Measurements from ENCODE around the gene GNG7.
A peak's percentile ranks its signal among the peaks of the same experiment; 100 is the strongest.
"Not testable (repeated sequence)": the region's sequence is repeated elsewhere in the genome, so short reads cannot be mapped to it uniquely, and the experiment has no call there.

The GNG7 gene

GRCh38 chr19:2616741-2617392 lies 85.6 kb downstream of the GNG7 start:
- DNase-seq: no peak

GRCh38 chr19:2615782-2616181 lies 86.7 kb downstream of the GNG7 start:
- DNase-seq: no peak

- no peak for DNase-seq
Measured at GRCh38 chr19:2613507-2614295, 88.8 kb downstream of the GNG7 start.

- no peak for DNase-seq
Measured at GRCh38 chr19:2612619-2613249, 89.8 kb downstream of the GNG7 start.

- no peak for DNase-seq
Measured at GRCh38 chr19:2611483-2612464, 90.7 kb downstream of the GNG7 start.

GRCh38 chr19:2610637-2611482 lies 91.6 kb downstream of the GNG7 start:
- peak; percentile 78 for DNase-seq

- no peak for DNase-seq
Measured at GRCh38 chr19:2609389-2610116, 92.9 kb downstream of the GNG7 start.

- not testable (repeated sequence) for DNase-seq
Measured at GRCh38 chr19:2609034-2609388, 93.5 kb downstream of the GNG7 start.

GRCh38 chr19:2608602-2608922 lies 93.9 kb downstream of the GNG7 start:
- DNase-seq: no peak

- DNase-seq: peak; percentile 59
Measured at GRCh38 chr19:2607712-2608601, 94.5 kb downstream of the GNG7 start.

GRCh38 chr19:2606774-2607173 lies 95.7 kb downstream of the GNG7 start:
- not testable (repeated sequence) for DNase-seq

- DNase-seq: not testable (repeated sequence)
Measured at GRCh38 chr19:2605889-2606288, 96.6 kb downstream of the GNG7 start.

- no peak for DNase-seq
Measured at GRCh38 chr19:2604747-2605329, 97.7 kb downstream of the GNG7 start.

GRCh38 chr19:2603334-2603733 lies 99.2 kb downstream of the GNG7 start:
- no peak for DNase-seq

- no peak for DNase-seq
Measured at GRCh38 chr19:2602391-2603181, 99.9 kb downstream of the GNG7 start.

GRCh38 chr19:2600914-2601870 lies 101.3 kb downstream of the GNG7 start:
- no peak for DNase-seq

- DNase-seq: no peak
Measured at GRCh38 chr19:2594319-2594718, 108.2 kb downstream of the GNG7 start.

GRCh38 chr19:2592824-2593223 lies 109.7 kb downstream of the GNG7 start:
- DNase-seq: no peak
